ENCODE measurements around the gene CD2BP2.

CD2BP2 gene

DNA sequence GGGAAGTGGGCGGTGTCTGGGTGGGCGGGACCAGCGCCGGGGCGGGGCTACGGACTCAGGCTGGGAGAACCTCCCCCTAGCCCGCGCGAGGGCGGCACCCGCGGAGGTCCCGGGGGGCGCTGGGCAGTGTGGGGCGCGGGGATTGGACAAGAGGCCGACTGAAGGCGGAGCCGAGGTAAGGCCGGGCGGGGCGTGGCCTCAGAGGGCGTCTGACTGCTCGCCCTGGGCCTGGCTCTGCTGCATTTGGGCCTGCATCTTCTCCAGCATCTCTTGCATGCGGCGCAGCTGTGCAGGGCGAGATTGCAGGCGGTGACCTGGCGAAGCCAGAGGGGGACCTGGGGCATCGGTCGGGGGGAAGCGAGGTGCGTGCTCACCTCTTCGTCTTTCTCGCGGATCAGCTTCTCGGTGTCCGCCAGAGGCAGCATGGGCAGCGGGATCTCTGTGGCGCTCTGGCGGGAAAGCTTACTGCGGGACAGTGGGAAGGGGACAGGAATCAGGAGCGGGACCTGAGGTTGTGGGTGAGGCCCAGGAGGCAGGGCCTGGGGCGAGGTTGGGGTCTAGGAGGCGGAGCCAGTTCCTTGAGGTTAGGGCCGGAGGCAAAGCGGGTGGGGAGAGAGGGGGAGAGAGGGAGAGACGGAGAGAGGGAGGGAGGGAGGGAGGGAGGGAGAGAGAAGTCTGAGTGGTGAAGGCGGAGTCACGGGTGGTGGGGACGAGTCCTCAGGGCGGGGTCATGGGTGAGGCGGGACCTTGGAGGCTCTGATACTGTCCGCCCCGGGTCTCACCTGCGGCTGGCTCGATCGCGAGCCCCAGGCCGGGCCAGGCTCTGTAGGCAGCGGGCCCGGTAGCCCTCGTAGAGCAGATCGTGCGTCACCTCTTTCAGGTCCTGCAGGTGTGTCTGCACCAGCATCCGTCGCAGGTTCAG is 23.4 kb upstream of the CD2BP2 start:
- DNase-seq = peak; percentile 71 to 79

DNA sequence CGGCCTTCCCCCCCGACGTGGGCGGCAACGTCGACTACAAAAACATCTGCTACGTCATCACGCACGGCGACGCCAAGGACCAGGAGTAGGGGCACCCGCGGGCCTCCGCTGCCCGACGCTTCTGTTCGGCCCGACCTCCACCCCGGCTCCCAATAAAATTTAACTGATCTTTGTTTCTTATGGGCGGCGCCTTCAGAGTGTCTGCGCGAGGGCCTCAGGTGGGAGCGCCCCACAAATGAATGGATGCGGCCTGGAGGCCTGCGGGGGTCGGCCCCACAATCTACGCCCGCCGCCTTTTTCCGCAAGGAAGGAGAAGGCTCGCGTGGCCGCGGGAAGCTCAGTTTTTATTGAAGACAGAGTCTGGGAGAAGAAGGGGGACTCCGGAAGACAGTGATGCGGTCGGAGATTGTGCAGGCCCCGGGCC is 22.7 kb upstream of the CD2BP2 start:
- DNase-seq = peak; percentile 61 to 68

DNA sequence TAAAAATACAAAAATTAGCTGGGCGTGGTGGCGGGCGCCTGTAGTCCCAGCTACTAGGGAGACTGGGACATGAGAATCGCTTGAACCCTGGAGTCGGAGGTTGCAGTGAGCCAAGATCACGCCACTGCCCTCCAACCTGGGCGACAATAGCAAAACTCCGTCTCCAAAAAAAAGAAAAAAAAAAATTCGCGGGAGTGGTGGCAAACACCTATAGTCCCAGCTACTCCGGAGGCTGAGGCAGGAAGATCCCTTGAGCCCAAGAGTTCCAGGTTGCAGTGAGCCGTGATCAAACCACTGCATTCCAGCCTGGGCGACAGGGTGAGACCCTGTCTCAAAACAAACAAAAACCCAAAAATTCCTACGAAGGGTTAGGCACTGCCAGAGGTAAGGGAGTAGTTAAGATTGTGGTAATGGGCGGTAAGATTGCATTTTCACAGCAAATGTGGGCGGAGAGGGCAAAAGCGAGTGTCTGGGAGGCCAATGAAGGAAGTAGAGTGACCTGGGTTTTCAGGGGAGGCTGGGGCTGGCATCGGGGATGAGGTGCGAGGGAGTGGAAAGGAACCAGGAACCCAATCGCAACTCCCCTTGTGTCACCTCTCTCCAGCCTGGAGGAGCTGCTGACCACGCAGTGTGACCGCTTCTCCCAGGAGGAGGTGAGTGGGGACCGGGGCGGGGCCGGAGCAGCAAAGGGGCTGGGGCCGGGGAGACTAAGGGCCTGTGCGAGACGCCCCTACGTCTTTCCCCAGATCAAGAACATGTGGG is 22.1 kb upstream of the CD2BP2 start:
- DNase-seq = peak; percentile 37 to 68

DNA sequence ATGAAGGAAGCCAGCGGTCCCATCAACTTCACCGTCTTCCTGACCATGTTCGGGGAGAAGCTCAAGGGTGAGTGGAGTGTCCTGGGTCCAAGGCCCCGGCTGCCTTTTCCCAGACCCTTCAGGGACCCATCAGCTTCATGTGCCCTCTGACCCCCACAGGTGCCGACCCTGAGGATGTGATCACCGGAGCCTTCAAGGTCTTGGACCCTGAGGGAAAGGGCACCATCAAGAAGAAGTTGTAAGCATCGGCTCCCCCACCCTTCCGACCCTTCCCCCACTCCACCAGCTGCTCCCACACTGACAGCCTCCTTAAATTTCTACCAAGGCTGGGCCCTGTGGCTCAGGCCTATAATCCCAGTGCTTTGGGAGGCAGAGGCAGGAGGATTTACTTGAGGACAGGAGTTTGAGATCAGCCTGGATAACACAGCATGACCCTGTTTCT is 21.4 kb upstream of the CD2BP2 start:
- no peak for DNase-seq

DNA sequence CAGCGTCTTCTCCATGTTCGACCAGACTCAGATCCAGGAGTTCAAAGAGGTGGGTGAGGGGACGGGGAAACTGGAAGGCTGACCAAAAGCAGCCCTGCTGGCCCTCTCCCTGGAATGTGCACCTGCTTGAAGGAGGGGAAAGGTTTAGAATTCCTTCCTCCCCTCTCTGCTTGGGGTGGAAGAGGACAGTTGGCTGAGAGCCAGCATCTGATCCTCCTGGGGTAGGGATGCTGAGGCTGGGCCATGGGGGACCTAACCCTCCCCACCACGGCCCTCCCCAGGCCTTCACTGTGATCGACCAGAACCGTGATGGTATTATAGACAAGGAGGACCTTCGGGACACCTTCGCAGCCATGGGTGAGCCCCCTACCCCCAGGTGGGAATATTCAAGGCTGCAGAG is 20.8 kb upstream of the CD2BP2 start:
- DNase-seq = no peak

DNA sequence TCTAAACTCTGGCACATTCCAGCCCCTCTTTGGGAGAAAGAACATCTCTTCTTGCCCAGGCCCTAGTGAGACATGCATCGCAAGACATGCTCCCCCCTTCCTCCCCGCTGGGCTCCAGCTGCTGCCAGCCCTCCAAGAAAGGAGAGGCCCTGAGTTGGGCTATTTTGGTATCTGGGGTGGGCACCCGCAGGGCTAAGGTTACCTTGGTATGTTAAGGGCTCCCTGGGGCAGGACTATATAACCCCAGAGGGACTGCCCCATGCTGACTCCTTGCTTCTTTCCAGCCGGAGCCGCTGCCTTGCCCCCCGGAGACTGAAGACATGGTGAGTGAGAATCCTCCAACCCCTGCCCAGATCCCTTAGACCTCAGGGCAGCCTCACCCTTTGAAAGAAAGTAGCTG is 19.4 kb upstream of the CD2BP2 start, which contains the start of gene MYL11:
TSS of gene MYL11 (plus strand) at position 265 of the 400 bp plus-strand sequence. CDS start at position 321, 56 bp downstream.
- DNase-seq = no peak

DNA sequence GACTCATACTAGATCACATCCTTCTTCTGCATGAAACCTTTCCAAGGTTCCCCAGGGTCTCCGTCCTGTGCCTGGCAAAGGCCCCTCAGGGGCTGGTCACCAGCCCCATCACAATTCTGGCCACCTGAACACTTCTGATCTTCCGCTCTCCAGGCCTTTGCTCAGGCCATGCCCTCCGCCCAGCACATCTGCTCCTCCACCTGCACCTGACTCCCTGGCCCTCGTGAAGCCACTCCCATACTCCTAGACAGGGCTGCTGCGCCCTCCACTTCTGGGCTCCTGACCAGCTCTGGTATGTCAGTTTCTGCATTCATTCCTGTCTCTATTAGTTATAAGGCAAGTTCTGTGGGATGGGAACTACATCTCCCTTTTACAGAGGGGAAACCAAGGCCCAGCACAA is 17.6 kb upstream of the CD2BP2 start:
- DNase-seq = no peak

DNA sequence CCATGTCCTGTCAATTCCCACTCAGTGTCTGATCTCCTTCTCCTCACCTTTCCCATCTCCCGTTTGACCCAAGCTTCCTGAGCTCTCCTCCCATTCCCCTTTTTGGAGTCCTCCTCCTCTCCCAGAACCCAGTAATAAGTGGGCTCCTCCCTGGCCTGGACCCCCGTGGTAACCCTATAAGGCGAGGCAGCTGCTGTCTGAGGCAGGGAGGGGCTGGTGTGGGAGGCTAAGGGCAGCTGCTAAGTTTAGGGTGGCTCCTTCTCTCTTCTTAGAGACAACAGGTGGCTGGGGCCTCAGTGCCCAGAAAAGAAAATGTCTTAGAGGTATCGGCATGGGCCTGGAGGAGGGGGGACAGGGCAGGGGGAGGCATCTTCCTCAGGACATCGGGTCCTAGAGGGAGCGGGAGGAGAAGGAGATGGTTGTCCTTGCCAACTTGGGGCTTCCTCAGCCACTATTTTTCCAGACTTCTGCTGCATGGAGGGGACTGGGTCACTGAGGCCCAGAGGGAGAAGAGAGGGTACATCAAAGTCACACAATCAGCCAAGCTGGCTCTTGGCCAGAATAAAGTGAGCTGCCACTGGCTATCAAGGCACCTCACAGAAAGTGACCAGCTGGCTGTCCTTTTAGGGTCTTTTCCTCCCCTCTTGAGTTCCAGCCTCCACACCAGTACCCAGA is 17.1 kb upstream of the CD2BP2 start:
- no peak for DNase-seq

DNA sequence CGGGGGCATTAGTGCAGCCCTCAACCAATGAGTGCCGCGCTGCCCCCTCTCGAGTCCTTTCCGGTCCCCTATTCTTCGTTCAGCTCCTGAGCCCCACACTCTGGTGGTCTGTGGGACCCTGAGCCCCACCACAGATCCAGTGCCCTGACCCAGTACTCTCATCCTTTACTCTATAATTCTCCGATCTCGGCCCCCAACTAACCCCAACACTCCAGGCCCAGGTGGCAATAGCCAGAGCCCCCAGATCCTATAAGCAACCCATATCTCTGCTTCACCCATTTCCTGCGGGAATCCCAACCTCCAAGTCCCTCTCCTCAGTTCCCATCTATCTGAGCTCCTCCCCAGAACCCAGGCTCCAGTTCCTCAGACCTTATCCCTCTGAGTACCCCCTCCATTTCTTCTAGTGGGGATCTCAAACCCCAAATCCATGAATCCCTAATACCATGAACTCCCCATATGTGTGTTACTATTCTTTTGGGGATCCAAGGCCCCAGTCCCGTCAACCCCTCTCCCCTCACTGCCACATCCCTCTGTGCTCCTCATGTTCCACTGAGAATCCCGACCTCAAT is 16.2 kb upstream of the CD2BP2 start:
- DNase-seq = no peak

DNA sequence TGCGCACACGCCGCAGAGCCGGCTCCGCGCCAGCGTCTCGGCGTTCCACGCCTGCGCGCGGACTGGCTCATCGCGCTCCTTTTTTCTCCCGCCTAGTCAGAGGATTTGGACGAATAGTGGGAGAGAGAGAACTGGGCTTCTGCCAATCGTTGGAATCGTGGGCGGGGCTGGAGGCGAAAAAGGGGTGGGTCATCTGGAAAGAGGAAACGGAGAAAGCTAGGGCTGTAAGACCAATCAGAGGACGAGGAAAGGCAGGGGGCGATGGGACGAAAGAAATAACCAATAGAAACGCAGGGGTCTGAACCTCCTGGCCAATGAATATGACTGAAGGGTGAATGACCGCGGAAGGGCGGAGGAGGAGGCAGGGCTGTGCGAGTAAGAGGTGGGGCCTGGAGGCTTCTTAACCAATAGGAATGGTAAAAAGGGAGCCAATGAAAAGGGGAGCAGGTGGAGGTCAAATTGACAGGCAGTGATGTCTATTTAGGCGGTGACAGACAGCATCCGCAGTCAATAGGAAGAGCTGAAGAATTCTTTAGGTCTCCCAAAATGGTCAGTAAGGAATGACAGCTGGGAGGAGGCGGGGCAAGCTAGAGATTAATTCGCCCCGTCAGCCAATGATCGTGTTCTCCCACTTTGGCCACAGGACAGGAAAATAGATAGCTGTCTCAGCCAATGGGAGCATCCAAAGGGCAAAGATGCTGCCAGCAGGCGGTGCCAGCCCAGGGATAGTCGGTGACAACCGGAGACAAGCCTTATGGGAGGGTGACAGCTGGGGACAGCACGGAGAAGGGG is 15.5 kb upstream of the CD2BP2 start, which contains the start of gene TBC1D10B:
TSS of gene TBC1D10B (minus strand) at position 39 of the 792 bp plus-strand sequence. CDS start 311 bp downstream, outside the sequence.
- peak; percentile 96 to 97 for DNase-seq

DNA sequence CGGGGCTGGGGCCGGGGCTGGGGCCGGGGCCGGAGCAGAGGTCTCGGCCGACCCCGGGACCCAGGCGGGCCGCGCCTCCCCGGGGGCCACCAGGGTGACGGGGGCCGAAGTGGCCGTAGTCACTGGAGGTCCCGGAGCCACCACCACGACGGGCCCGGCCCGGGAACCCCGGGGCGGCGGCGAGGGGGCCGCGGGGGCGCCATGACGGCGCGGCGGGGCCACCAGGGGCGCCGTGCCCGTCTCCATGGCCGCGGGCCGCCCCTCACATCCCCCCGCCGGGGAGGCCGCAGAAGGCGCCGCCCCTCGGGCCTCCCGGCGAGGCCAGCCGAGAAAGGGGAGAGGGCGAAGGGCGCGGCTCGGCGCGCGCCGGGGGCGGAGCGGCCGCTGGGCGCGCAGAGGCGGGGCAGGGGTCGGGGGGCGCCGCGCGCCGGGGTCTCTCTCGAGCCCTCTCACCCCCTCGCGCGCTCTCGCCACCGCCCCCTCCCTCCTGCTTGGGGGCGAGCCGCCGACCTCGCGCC is 14.9 kb upstream of the CD2BP2 start:
- DNase-seq = no peak

DNA sequence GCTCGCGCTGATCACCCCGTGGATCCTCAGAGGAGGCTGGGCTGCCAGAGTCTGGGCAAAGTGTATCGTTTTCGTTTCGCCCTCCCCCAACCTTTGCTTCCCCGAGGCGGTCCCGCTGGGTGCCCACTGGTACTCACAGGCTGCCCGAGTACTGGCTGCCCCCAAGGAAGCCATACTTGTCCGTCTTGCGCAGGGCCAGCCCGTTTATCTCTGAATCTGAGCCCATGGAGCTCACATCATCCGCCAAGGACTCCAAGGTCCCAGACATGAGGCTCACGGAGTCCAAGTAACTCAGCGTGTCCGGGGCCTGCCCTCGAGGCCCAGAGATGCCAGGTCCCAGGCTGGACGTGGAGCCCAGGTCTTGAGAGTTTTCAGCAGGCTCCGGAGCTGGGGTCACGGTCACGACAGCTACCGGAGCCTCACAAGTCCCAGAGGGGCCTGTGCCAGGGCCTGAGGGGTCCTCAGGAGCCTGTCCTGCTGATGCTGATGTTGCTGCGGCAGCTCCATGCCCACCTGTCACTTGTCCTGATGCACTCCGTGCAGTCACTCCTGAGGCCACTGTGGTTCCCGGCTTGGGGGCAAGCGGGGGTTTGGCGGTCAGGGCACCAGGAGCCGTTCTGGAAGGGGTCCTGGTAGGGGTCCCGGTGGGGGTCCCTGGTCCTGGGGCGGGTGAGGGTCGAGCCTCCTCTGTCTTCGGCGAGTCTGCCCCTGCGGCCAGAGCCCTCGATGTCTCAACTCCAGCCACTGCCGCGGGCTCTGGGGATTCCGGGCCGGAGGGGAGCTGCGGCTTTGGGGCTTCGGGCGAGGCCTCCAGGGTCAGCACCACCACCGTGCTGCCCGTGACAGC is 14.2 kb upstream of the CD2BP2 start:
- DNase-seq = no peak

DNA sequence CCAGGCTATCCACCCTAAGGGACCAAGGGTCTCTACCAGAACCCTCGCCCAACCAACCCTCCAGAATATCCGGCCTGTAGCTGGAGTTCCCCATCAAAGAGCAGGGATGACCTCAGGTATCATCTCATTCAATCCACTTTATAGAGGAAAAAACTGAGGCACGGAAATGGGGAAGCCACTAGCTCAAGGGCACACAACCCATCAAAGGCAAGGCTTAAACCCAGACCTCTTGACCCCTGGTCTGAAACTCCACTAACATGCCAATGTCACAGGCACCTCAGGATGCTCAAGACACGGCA is 13.6 kb upstream of the CD2BP2 start:
- no peak for DNase-seq

DNA sequence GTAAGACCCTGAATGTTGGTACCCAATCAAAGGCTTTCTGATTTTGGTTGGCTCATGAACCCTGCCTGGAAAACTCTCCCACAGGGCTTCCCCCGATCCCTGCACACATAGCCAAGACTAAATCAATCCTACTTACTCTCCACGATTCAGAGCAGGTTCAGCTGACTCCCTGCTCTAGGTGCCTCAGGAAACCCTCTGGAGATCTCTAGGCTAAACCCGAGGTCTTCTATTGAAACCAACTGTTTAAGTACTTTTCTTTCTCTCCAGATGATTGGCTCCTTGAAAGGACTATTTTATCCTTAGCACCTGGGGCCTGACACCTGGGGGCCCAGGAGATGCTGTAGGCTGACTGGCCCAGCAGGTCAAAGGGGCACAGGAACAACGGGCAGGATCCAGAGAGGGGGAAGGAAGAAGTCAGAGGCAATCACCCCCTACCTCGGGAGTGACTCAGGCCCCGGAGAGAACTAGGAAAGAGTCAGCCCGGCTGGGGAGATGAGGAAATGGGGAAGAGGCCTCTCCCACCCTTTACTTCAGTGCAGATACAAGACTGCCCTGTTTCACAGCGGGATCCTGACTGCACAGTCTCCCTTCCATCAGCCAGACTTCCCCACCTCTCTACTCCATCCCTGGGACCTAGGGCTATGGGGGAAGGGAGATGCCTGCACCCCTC is 13.1 kb upstream of the CD2BP2 start:
- DNase-seq = peak; percentile 45 to 59

DNA sequence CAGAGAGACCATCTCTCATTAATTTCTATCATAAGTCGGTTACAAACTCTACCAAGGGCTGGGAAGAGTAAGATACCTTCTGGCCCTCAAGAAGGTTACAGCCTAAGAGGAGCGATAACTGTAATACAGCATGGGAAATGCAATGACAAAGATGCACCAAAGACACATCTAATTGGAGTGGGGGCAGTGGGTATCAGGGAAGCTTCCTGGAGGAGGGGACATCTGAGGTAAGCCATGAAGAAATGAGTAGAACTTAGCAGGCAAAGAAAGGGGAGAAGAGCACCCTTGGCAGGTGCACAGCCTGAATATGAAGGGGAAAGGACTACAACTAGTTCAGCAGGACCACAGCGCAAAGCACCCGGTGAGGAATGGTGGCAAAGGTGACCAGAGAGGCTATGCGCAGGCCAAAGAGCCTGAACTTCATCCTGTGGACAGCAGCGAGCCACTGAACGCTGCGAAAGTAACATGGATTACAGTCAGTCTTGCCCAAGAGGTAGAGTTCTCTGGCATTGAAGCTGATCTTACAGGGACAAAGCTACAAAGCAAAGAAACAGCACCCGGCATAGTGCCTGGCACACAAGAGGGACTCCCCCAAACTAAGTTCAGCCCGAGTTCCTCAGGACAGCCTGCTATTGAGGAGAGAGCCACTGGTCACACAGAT is 12.4 kb upstream of the CD2BP2 start:
- no peak for DNase-seq

DNA sequence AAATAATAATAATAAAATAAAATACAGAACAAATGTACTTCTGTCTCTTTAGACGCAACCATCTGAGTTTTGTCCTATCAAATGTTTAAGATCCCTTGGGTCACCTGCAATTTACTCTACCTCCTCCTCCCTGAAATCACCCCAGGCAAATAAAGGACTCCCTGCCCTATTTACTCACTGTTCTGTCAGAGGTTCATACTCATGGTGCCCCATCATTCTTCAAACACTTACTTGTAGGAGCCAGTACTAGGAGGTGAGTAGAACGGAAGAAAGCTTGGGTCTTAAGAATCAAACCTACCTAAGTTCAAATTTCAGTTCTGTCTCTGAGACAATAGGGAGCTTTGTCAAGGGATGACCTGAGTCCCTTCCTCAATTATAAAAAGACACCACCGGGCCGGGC is 11.4 kb upstream of the CD2BP2 start:
- no peak for DNase-seq

DNA sequence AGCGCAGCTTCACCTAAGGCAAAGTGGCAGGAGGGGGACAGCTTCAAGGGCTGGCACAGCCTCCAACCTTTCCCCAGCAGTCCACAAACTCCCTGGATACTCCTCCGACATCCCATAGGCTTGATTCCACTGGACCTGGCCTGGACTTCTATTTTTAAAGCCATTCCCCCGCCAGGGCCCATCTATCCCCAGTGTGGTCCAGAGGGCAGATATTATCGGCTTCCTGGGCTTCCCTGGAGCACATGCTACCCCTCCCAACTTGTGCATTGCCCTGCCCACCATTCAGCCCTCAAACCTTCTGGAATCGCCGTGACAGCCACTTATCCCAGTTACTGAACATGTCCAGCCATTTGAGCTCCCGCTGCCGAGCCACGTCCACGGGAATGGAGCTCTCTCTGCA is 10.1 kb upstream of the CD2BP2 start:
- DNase-seq = no peak

DNA sequence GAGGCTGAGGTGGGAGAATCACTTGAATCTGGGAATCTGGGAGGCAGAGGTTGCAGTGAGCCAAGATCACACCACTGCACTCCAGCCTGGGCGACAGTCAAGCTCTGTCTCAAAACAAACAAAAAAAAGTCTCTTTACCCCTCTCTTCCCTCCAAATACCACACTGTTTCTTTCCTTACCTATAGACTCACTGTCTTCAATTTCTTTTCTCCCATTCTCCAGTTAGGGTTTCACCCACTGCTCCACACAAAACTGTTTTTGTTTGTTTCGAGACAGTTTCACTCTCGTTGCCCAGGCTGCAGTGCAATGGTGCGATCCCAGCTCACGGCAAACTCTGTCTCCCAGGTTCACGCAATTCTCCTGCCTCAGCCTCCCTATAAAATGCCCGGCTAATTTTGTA is 6.1 kb upstream of the CD2BP2 start:
- no peak for DNase-seq

DNA sequence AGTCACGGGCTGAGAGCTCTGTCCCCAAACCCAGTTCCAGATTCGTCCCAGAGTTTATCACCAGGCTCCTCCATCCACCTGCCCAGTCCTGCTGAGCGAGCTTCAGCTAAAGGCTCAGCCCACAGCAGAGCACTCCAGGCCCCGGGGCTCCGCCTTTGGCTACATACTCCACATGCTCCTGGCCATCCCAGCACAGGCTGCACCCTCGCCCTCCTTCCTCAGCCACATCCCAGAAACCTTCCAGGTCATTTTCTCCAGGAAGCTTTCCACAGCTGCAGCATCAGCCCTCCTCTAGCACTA is 4.7 kb upstream of the CD2BP2 start:
- DNase-seq = no peak

All from Kasumi-1 (cell line).